ENCODE results near the gene PANK2. TPM values are rescaled to one million over a fixed set of nuclear protein-coding genes. Genes with fewer than 3 reads are reported as not detected.
A peak's percentile ranks its signal among the peaks of the same experiment; 100 is the strongest.

PANK2 gene
- total and polyA plus RNA-seq, 8 donors = 34.1 to 47.8 (median 39.1) TPM

DNA sequence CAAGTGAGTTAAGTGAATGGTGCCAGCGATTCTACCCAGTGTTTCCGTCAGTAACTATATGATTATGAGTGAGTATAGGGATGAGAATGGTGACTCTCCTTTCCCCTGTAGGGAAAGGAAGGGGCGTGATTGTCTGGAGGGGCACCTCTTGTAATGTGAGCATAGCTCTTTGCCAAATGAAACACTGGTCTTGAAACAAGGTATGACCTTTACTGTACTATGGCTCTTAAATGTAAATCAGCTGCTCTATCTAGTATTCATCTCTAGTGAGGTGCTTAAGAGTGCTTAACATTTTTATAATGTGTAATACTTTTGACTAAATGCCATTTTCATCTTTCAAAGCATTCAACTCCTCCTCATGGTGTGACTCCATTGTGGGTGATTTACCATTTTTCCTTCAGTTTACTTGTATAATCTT is 11.0 kb downstream of the PANK2 start:
- no peak for TF ChIP-seq CTCF (IDR thresholded peaks at IDR 0.05)
- DNase-seq (no peak), ATAC-seq (peak; percentile 71)
- Histone ChIP-seq H3K27ac (peak overlapping the region in 1 of 2 donors; percentile 89), H3K4me1 (peaks cover 42 to 95% of the 10 kb centered on the region in 2 donors), H3K27me3 (no peaks in the 10 kb centered on the region), H3K4me3 (no peak overlapping the region), H3K9me3 (no peaks in the 10 kb centered on the region), H3K36me3 (peaks cover 0 to 7% of the 10 kb centered on the region in 2 donors)
- intact Hi-C loops (cut with DNase I) = no loop called here

DNA sequence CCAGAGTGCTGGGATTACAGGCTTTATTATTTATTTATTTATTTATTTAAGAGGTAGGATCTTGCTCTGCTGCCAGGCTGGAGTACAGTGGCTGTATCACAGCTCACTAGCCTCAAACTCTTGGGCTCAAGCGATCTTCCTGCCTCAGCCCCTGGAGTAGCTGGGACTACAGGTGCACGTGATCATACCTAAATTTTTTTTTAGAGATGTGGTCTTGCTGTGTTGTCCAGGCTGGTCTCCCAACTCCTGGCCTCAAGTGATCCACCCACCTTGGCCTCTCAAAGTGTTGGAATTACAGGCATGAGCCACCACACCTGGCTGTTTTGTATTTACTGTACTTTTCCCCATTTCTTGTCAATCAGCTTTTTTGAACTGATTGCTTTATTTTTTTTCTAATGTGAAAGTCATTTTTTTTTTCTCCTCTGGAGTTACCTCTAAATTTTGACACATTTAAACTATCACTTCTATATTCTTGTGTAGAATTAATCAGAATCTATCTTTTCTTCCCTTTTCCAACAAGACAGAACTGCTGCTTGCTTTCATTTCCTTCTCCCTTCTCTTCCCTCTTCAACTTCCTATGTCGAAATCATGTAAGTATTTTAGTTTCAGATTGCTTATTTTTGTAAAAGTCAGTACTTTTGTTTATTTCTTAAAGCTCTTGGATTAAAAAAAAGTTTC is 12.0 kb downstream of the PANK2 start:
- intact Hi-C loops (cut with DNase I) = no loop called here
- ATAC-seq = peak; percentile 26
- TF ChIP-seq CTCF (IDR thresholded peaks at IDR 0.05) = no peak
- Histone ChIP-seq H3K4me1 (peaks cover 37 to 90% of the 10 kb centered on the region in 2 donors), H3K27me3 (no peaks in the 10 kb centered on the region), H3K9me3 (no peaks in the 10 kb centered on the region), H3K36me3 (peaks cover 0 to 7% of the 10 kb centered on the region in 2 donors), H3K4me3 (peak overlapping the region in 1 of 2 donors; percentile 27), H3K27ac (peak overlapping the region; percentile 46 to 89)
- DNase-seq = no peak

DNA sequence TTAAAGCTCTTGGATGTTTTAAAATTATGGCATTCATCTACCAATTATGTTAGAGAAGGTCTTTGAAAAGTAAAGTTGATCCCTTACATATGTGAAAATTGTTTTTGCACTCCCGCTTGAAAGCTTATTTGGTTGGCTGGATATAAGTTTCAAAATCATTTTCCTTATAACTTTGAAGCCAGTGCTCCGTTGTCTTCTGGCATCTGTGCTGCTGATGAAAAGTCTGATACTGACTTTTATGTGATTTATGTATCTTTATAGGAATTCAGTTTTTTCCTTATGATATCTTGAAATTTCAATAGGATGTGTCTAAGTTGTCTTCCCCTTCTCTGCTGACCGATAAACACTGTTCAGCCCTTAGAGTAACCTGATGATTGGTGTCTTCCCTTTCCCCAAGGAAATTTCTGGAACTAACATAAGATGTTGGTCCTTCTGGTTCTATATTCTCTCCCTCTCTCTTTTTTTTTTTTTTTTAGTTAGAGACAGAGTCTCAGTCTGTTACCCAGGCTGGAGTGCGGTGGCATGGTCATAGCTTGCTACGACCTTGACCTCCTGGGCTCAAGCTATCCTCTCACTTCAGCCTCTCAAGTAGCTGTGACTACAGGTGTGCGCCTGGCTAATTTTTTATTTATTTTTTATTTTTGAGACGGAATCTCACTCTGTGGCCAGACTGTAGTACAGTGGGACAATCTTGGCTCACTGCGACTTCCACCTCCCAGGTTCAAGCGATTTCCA is 12.7 kb downstream of the PANK2 start:
- Histone ChIP-seq H3K4me1 (peaks cover 37 to 88% of the 10 kb centered on the region in 2 donors), H3K27ac (peak overlapping the region; percentile 46 to 89), H3K27me3 (no peaks in the 10 kb centered on the region), H3K4me3 (peak overlapping the region in 1 of 2 donors; percentile 27), H3K36me3 (peaks cover 0 to 4% of the 10 kb centered on the region in 2 donors), H3K9me3 (no peaks in the 10 kb centered on the region)
- DNase-seq = peak in 1 of 4 donors; percentile 23
- no peak for TF ChIP-seq CTCF (IDR thresholded peaks at IDR 0.05)
- intact Hi-C loops (cut with DNase I) = no loop called here
- no peak for ATAC-seq

DNA sequence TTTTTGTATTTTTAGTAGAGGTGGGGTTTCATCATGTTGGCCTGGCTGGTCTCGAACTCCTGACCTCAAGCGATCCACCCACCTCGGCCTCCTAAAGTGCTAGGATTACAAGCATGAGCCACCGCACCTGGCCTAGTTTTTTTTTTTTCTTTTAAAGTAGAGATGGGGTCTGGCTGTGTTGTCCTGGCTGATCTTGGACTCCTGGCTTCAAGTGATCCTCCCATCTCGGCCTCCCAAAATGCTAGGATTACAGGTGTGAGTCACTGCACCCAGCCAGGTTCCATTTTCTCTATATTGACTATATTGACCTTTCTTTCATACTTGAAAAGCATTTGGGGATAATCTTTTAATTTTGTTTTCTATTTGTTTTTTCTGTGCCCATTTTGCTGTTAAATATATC is 13.3 kb downstream of the PANK2 start:
- Histone ChIP-seq H3K4me3 (peak overlapping the region in 1 of 2 donors; percentile 27), H3K27ac (peak overlapping the region; percentile 46 to 89), H3K9me3 (no peaks in the 10 kb centered on the region), H3K27me3 (no peaks in the 10 kb centered on the region), H3K4me1 (peaks cover 37 to 82% of the 10 kb centered on the region in 2 donors), H3K36me3 (no peaks in the 10 kb centered on the region)
- no peak for DNase-seq
- TF ChIP-seq CTCF (IDR thresholded peaks at IDR 0.05) = no peak
- ATAC-seq = no peak
- intact Hi-C loops (cut with DNase I) = no loop called here

GRCh38 chr20:3904224-3904623 is 15.0 kb downstream of the PANK2 start:
- no peak for DNase-seq
- ATAC-seq = no peak
- H3K36me3 ChIP-seq = peaks cover 0 to 16% of the 10 kb centered on the region in 2 donors
- intact Hi-C loops (cut with DNase I) = no loop called here
- H3K4me3 ChIP-seq = no peak overlapping the region
- H3K27me3 ChIP-seq = no peaks in the 10 kb centered on the region
- H3K4me1 ChIP-seq = peaks cover 28 to 64% of the 10 kb centered on the region in 2 donors
- TF ChIP-seq CTCF (IDR thresholded peaks at IDR 0.05) = no peak
- H3K27ac ChIP-seq = peak overlapping the region in 1 of 2 donors; percentile 23
- no peaks in the 10 kb centered on the region for H3K9me3 ChIP-seq
